HEK293T (cell line): ENCODE results near the gene ARHGAP26.

Experiments used
- CTBP1 ChIP-seq: fragments of 450-650 bp; IDR thresholded peaks from 2 replicates; pipeline ENCODE4 v1.6.1; 2016; ENCODE audit warnings: borderline replicate concordance
- ELF4 ChIP-seq: fragments of 450-650 bp; IDR thresholded peaks from 2 replicates; pipeline ENCODE4 v1.6.1; 2017; ENCODE audit warnings: antibody characterized with exemption
- FOXA1 ChIP-seq: fragments of 450-650 bp; IDR thresholded peaks from 2 replicates; pipeline ENCODE4 v1.6.1; 2016; ENCODE audit warnings: mild to moderate bottlenecking
- FOXK2 ChIP-seq: fragments of 450-650 bp; IDR thresholded peaks from 2 replicates; pipeline ENCODE4 v1.6.1; 2016; ENCODE audit warnings: mild to moderate bottlenecking
- FOXM1 ChIP-seq: fragments of 450-650 bp; IDR thresholded peaks from 2 replicates; pipeline ENCODE4 v1.6.1; 2017; ENCODE audit warnings: mild to moderate bottlenecking, borderline replicate concordance
- HDGF ChIP-seq: fragments of 450-650 bp; IDR thresholded peaks from 2 replicates; pipeline ENCODE4 v1.6.1; 2017; ENCODE audit warnings: antibody characterized with exemption, borderline replicate concordance
- L3MBTL2 ChIP-seq: fragments of 450-650 bp; conservative IDR thresholded peaks from 2 replicates; pipeline ENCODE4 v1.6.1; 2016; ENCODE audit warnings: mild to moderate bottlenecking
- NFRKB ChIP-seq: fragments of 450-650 bp; IDR thresholded peaks from 2 replicates; pipeline ENCODE4 v1.6.1; 2016; ENCODE audit warnings: mild to moderate bottlenecking, moderate library complexity
- SUZ12 ChIP-seq: fragments of 450-650 bp; IDR thresholded peaks from 2 replicates; pipeline ENCODE4 v1.6.1; 2016; ENCODE audit warnings: mild to moderate bottlenecking
- TARDBP ChIP-seq: fragments of 450-650 bp; IDR thresholded peaks from 2 replicates; pipeline ENCODE4 v1.6.1; 2016

DNA sequence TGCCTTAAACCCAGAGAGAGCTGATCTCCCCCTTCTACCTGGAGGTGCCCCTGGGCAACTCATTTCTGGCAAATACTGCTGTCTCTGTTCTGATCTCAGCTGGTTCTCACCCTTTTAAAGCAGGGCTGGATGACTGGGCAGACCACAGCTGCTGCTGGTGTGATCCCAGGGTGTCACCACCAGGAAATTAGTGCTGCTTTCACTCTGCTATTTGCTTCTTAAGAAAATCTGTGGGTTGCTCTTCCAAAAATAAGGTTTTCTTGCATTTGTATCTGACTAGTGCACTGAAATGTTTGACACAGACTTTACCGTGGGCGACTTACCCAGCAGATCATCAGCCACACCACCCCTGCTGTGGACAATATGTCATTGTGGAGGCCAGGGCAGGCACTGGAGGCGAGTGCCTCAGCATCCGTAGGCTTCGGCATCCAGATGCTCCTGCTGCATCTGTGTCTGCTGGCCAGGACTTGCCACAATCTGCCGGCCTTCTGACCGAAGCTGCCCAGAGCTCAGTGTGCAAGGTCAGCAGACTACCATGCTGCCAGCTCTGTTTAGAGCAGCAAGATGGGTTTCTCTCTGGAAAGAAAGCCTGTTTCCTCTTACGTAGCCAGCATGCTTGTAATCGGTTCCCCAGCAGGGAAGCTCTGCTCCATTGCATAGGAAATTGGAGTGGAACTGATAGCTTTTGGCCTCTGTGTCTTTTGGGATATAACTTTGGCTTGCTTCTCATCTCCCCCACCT lies 13.6 kb downstream of the ARHGAP26 start:
- TF ChIP-seq SUZ12 (no peak), FOXK2 (no peak), HDGF (no peak), FOXA1 (no peak), NFRKB (no peak), L3MBTL2 (no peak), ELF4 (no peak), TARDBP (no peak), FOXM1 (no peak), CTBP1 (no peak)
